Measurements from ENCODE around the gene IFNK. TPM values are rescaled to one million over a fixed set of nuclear protein-coding genes. Genes with fewer than 3 reads are reported as not detected.

IFNK gene
- total and polyA plus RNA-seq, 2 experiments from 2014 or later: not detected

GRCh38 chr9:27497883-27498417, 26.1 kb upstream of the IFNK start:
- Mint-ChIP-seq H3K27me3 (ENCODE audit: insufficient read depth, low read depth, poor library complexity) (no peaks in the 10 kb centered on the region), H3K36me3 (ENCODE audit: low read depth) (peaks cover 18% of the 10 kb centered on the region; the same call in 2 of the 3 replicates), H3K4me1 (peaks cover 61% of the 10 kb centered on the region), H3K9me3 (peaks cover 13% of the 10 kb centered on the region), H3K4me3 (peak overlapping the region; percentile 45), H3K27ac (0 out of 2 replicates have a peak overlapping the region, but pooled peaks have one; percentile 2)
- H3K27ac ChIP-seq (ENCODE audit: low read depth): no peak overlapping the region
- ATAC-seq (peak; percentile 67), DNase-seq (ENCODE audit: low spot score) (no peak)
- H3K4me1 ChIP-seq (ENCODE audit: insufficient read depth): peaks cover 46% of the 10 kb centered on the region
- no peaks in the 10 kb centered on the region for H4K20me1 ChIP-seq (replicated peaks; ENCODE audit: insufficient read depth)
- H3K4me2 ChIP-seq: peak overlapping the region; percentile 72
- H3K36me3 ChIP-seq (ENCODE audit: insufficient read depth): no peaks in the 10 kb centered on the region; the same call in 1 of the 2 replicates
- no peaks in the 10 kb centered on the region for H3K27me3 ChIP-seq (ENCODE audit: insufficient read depth)
- H3K4me3 ChIP-seq: peak overlapping the region; percentile 34; the same call in 1 of the 2 replicates
- no peaks in the 10 kb centered on the region for H3F3A ChIP-seq (replicated peaks; ENCODE audit: low read depth)
- H3K9me2 ChIP-seq (ENCODE audit: insufficient read depth): no peaks in the 10 kb centered on the region
- TF ChIP-seq ZNF114 (CRISPR knock-in tag; IDR thresholded peaks at IDR 0.05): no peak
- no peak for TF ChIP-seq STAT1 (IDR thresholded peaks at IDR 0.05; ENCODE audit: unreplicated experiment)
- TF ChIP-seq ZNF462 (CRISPR knock-in tag; IDR thresholded peaks at IDR 0.05): no peak
- TF ChIP-seq NANOG (IDR thresholded peaks at IDR 0.05; ENCODE audit: borderline replicate concordance): no peak
- TF ChIP-seq EZH2 (IDR thresholded peaks at IDR 0.05; ENCODE audit: low read depth, unreplicated experiment): no peak
- TF ChIP-seq CREB1 (CRISPR knock-in tag; IDR thresholded peaks at IDR 0.05; ENCODE audit: low read depth): no peak
- TF ChIP-seq REST (IDR thresholded peaks at IDR 0.05; ENCODE audit: unreplicated experiment): no peak
- TF ChIP-seq JUNB (IDR thresholded peaks at IDR 0.05; ENCODE audit: unreplicated experiment): no peak
- no peak for TF ChIP-seq POLR2AphosphoS5 (IDR thresholded peaks at IDR 0.05; ENCODE audit: low read depth)
- no peak for TF ChIP-seq CTCF (conservative IDR thresholded peaks at IDR 0.05; ENCODE audit: low read depth in 2 of 2)
- H3K79me2 ChIP-seq (replicated peaks; ENCODE audit: insufficient read depth): peaks cover 10% of the 10 kb centered on the region
- no peak overlapping the region for H2AFZ ChIP-seq
